HepG2 (cell line): Measurements from ENCODE around the gene TBC1D14. TPM values are rescaled to one million over a fixed set of nuclear protein-coding genes. Genes with fewer than 3 reads are reported as not detected.
A peak's percentile ranks its signal among the peaks of the same experiment; 100 is the strongest.

Experiments
- ATAC-seq: fragments of 200-7000 bp; cut with Tn5 transposase; 3 replicates; pipeline ENCODE4 v1.9.1; 2020; ENCODE audit warnings: mild to moderate bottlenecking, moderate library complexity
- BruUV-seq: library from RNA; stranded (reverse); fragments of 400-500 nt; replicated peaks from 2 replicates; lab custom pipeline; 2021; lab: Mats Ljungman, UMichigan
- CTCF ChIA-PET: fragments of 300-600 bp; formaldehyde crosslinking; extraction: SDS; loops from one replicate; lab custom pipeline; 2021; ENCODE audit warnings: low total read pairs, inconsistent platforms, low intra/inter-chr PET ratio; lab: Yijun Ruan, JAX
- POLR2A ChIA-PET: fragments of 350-600 bp; sonication (Branson Sonifier 250); formaldehyde crosslinking; loops from one replicate; lab custom pipeline; 2020; ENCODE audit warnings: antibody characterized with exemption, inconsistent platforms; lab: Yijun Ruan, JAX
- DNase-seq: peaks from one replicate; pipeline ENCODE4 v3.0.0-alpha.2; 2015; ENCODE audit warnings: low spot score
- FAIRE-seq: peaks from 3 replicates; lab custom pipeline; 2011; peaks lifted over from hg19 to GRCh38; lab: Jason Lieb, UNC
- H2AFZ ChIP-seq: one replicate; pipeline ENCODE4 v1.6.1; 2011; ENCODE audit warnings: low read length, inconsistent platforms
- H3K27ac ChIP-seq: fragments of 300-600 bp; 3 replicates; pipeline ENCODE4 v1.8.0; 2011; ENCODE audit warnings: mixed run types, mild to moderate bottlenecking, mixed read lengths, low read length, inconsistent platforms; ENCODE audit not compliant: insufficient read depth; ENCODE audit errors: extremely low read length
- H3K27me3 ChIP-seq, 2 experiments: fragments of 200-600 bp in 1 of 2; 2 replicates in 1 of 2; 3 replicates in 1 of 2; pipeline versions ENCODE4 v1.6.0 to v1.8.0; 2011; ENCODE audit warnings: low read length in 2 of 2, mild to moderate bottlenecking in 2 of 2, moderate library complexity in 2 of 2, inconsistent platforms in 1 of 2; ENCODE audit not compliant: insufficient read depth in 2 of 2, control insufficient read depth in 1 of 2
- H3K36me3 ChIP-seq, 2 experiments: fragments of 200-600 bp in 1 of 2; replicated peaks in 1 of 2; 2 replicates in 1 of 2; 3 replicates in 1 of 2; pipeline versions ENCODE4 v1.5.1 to v1.8.0; 2011; ENCODE audit warnings: low read length in 2 of 2, inconsistent platforms in 1 of 2; ENCODE audit not compliant: insufficient read depth in 2 of 2, control insufficient read depth in 1 of 2
- H3K4me1 ChIP-seq: 2 replicates; pipeline ENCODE4 v1.5.1; 2012; ENCODE audit warnings: low read length, inconsistent platforms; ENCODE audit not compliant: insufficient read depth
- H3K4me2 ChIP-seq: 2 replicates; pipeline ENCODE4 v1.6.0; 2011; ENCODE audit warnings: low read depth, low read length, inconsistent platforms
- H3K4me3 ChIP-seq, 3 experiments: fragments of 200-600 bp in 1 of 3; sonication (generic), shearing (Covaris generic) in 1 of 3; replicated peaks in 1 of 3; 2 replicates each; pipeline ENCODE4 v1.5.1; 2011 to 2016; ENCODE audit warnings: low read length in 3 of 3, inconsistent platforms in 2 of 3, low read depth in 2 of 3, mild to moderate bottlenecking in 2 of 3, control low read depth in 1 of 3, mixed read lengths in 1 of 3; ENCODE audit not compliant: insufficient read depth in 1 of 3
- H3K79me2 ChIP-seq: one replicate; pipeline ENCODE4 v1.6.1; 2011; ENCODE audit warnings: low read length, inconsistent platforms; ENCODE audit not compliant: insufficient read depth
- H3K9ac ChIP-seq: 2 replicates; pipeline ENCODE4 v1.6.0; 2011; ENCODE audit warnings: mild to moderate bottlenecking, low read depth, low read length, inconsistent platforms; ENCODE audit not compliant: insufficient read depth
- H3K9me3 ChIP-seq: 2 replicates; pipeline ENCODE4 v1.5.1; 2012; ENCODE audit warnings: mild to moderate bottlenecking, low read length
- H4K20me1 ChIP-seq: 2 replicates; pipeline ENCODE4 v1.6.0; 2011; ENCODE audit warnings: inconsistent platforms, mild to moderate bottlenecking, low read length, moderate library complexity; ENCODE audit not compliant: insufficient read depth
- ADNP ChIP-seq: sonication (generic); formaldehyde crosslinking; IDR thresholded peaks from 2 replicates; pipeline ENCODE4 v1.4.0; 2020; ENCODE audit warnings: missing genetic modification reagents
- ELF3 ChIP-seq: IDR thresholded peaks from 2 replicates; pipeline ENCODE4 v1.6.1; 2016; ENCODE audit warnings: missing genetic modification reagents, missing compliant biosample characterization
- GTF2F1 ChIP-seq: fragments of 150-350 bp; IDR thresholded peaks from 2 replicates; pipeline ENCODE4 v1.6.1; 2014; ENCODE audit warnings: low read length
- HDAC6 ChIP-seq: fragments of 200-600 bp; sonication (generic); IDR thresholded peaks from 2 replicates; pipeline ENCODE4 v1.7.0; 2017; ENCODE audit warnings: mild to moderate bottlenecking, antibody characterized with exemption, low read length, low read depth
- MAFF ChIP-seq: IDR thresholded peaks from 2 replicates; pipeline ENCODE4 v1.6.1; 2011; ENCODE audit warnings: low read depth, low read length, improper control_type of control experiment
- MTA3 ChIP-seq: sonication (generic); formaldehyde crosslinking; IDR thresholded peaks from 2 replicates; pipeline ENCODE4 v1.4.0; 2020; ENCODE audit warnings: missing genetic modification reagents
- MTF1 ChIP-seq: sonication (generic); formaldehyde crosslinking; IDR thresholded peaks from 2 replicates; pipeline ENCODE4 v1.5.0; 2020; ENCODE audit warnings: missing genetic modification reagents
- NFE2L1 ChIP-seq: sonication (generic); formaldehyde crosslinking; IDR thresholded peaks from 2 replicates; pipeline ENCODE4 v1.4.0; 2020; ENCODE audit warnings: missing genetic modification reagents, mild to moderate bottlenecking, borderline replicate concordance
- RBM22 ChIP-seq: fragments of 200-400 bp; formaldehyde crosslinking; optimal IDR thresholded peaks from 2 replicates; pipeline ENCODE3; 2017; ENCODE audit warnings: mild to moderate bottlenecking, low read length, moderate library complexity
- ZNF251 ChIP-seq: sonication (generic); formaldehyde crosslinking; IDR thresholded peaks from 2 replicates; pipeline ENCODE4 v1.9.0; 2021; ENCODE audit warnings: mild to moderate bottlenecking, missing genetic modification reagents
- ZNF709 ChIP-seq: sonication (generic); formaldehyde crosslinking; IDR thresholded peaks from 2 replicates; pipeline ENCODE4 v1.5.0; 2020; ENCODE audit warnings: mild to moderate bottlenecking, missing genetic modification reagents
- ZNF792 ChIP-seq: IDR thresholded peaks from 2 replicates; pipeline ENCODE4 v1.6.1; 2016
- WGBS: methylation state at CpG from one replicate; pipeline ENCODE4 v1.1.6; 2017; ENCODE audit warnings: low lambda C conversion rate; 5-methylcytosine and 5-hydroxymethylcytosine counted together
- in situ Hi-C: cut with HindIII; loops from 2 replicates; pipeline ENCODE4 v1.10.0; 2017; ENCODE audit warnings: low pct_unique_long_range_greater_than_20kb; ENCODE audit not compliant: extremely low pct_ligation_motif_present
- intact Hi-C: fragments of 100-400 bp; cut with micrococcal nuclease; formaldehyde crosslinking; loops from one replicate; pipeline ENCODE4 v1.10.0; 2022; ENCODE audit not compliant: unreplicated experiment
- polyA plus RNA-seq, 8 experiments: library from polyadenylated mRNA; depleted of rRNA in 3 of 8; stranded (reverse) in 7 of 8; unstranded in 1 of 8; fragments of >200 nt; fragmentation: Illumina TruSeq in 4 of 8; extraction: Trizol in 4 of 8; gene quantifications; 2 replicates each; pipeline versions ENCODE4 v1.2.1 to v1.2.3, GENCODE V29; 2011 to 2016; ENCODE audit warnings: low read depth in 4 of 8, missing spikeins in 1 of 8, mixed read lengths in 1 of 8; ENCODE audit not compliant: insufficient read depth in 1 of 8
- total RNA-seq, 5 experiments: library from RNA; depleted of rRNA; stranded (reverse); fragments of >200 nt; fragmentation: Illumina TruSeq; extraction: Trizol; gene quantifications; 2 replicates each; pipeline ENCODE4 v1.2.3, GENCODE V29; 2016; ENCODE audit warnings: low read depth in 1 of 5

TBC1D14 gene
- total and polyA plus RNA-seq, 2 of the 13 experiments (the other 11 are each of a cell fraction or from before 2014, with no cell fraction given): 29.5 to 46.5 TPM

DNA sequence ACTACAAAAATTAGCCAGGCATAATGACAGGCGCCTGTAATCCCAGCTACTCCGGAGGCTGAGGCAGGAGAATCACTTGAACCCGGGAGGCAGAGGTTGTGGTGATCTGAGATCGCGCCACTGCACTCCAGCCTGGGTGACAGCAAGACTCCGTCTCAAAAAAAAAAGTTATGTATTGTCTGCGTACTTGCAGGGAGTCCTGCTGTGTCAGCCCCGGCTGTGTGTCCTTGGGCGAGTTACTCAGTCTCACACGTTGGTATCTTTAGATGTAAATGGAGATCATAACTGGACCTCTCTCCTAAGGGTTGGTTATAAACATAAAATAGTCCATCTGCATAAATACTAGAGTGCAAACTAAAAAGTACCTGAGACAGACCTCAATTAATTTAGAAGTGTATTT, 22.7 kb upstream of the TBC1D14 start:
- TF ChIP-seq ZNF251 (CRISPR knock-in tag) (no peak), MTA3 (CRISPR knock-in tag) (no peak), GTF2F1 (no peak), ZNF709 (CRISPR knock-in tag) (no peak), MTF1 (CRISPR knock-in tag) (no peak), ADNP (CRISPR knock-in tag) (no peak), ELF3 (CRISPR knock-in tag) (no peak), MAFF (no peak), ZNF792 (CRISPR knock-in tag) (no peak)
- no peaks in the 10 kb centered on the region for H3K27me3 ChIP-seq
- no TSS peak for BruUV-seq
- H4K20me1 ChIP-seq: no peaks in the 10 kb centered on the region
- no peak overlapping the region for H3K9ac ChIP-seq
- H3K4me2 ChIP-seq: no peak overlapping the region
- FAIRE-seq: no peak
- peaks cover 11% of the 10 kb centered on the region for H3K9me3 ChIP-seq
- H2AFZ ChIP-seq: no peak overlapping the region
- H3K36me3 ChIP-seq: peaks cover 4 to 17% of the 10 kb centered on the region in 2 experiments; a peak in 4 of 5 replicates
- peaks cover 9% of the 10 kb centered on the region for H3K4me1 ChIP-seq
- no peak overlapping the region for H3K4me3 ChIP-seq
- no peak for DNase-seq
- 83% methylated on average over 10 of the region's 10 CpGs for WGBS
- CTCF ChIA-PET: no interaction called here
- POLR2A ChIA-PET: no interaction called here
- no peaks in the 10 kb centered on the region for H3K79me2 ChIP-seq
- intact Hi-C loops: no loop called here
- ATAC-seq: no peak
- no peak overlapping the region for H3K27ac ChIP-seq
- in situ Hi-C loops: no loop called here

DNA sequence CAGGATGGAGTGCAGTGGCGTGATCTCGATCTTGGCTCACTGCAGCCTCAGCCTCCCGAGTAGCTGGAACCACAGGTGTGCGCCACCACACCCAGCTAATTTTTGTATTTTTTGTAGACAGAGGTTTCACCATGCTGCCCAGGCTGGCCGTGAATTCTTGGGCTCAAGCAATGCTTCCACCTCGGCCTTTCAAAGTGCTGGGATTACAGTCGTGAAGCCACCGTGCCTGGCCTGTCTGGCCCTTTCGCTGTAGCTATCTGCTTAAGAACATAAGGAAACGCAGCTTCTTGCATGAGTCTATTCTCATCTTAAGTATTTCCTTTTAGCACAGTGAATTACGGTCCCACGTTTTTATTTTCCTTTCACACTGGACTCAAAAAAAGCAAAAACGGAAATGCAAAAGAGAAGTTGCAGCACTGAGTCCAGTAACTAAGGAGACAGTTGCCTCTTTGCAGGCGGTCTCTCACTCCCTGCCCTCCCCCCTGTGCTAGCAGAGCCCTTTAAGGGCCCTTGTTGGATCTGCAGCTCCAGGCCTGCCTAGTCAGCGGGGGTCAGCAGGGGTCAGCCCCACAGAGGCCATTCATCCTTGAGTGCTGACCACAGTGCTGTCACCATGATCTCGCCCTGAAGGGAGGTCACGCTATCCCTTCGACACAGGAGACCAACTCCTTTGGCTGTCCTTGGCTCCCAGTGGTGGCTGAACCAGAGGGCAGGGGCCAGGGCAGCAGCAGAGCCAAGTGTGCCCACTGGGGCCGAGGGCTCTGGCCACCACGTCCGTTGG, 21.8 kb upstream of the TBC1D14 start:
- no peak for DNase-seq
- Histone ChIP-seq H2AFZ (no peak overlapping the region), H3K9me3 (peaks cover 11% of the 10 kb centered on the region), H3K4me2 (no peak overlapping the region), H3K36me3 (peaks cover 4 to 8% of the 10 kb centered on the region in 2 experiments; a peak in 4 of 5 replicates), H3K27me3 (no peaks in the 10 kb centered on the region), H3K4me3 (no peak overlapping the region), H3K79me2 (no peaks in the 10 kb centered on the region), H4K20me1 (no peaks in the 10 kb centered on the region), H3K27ac (no peak overlapping the region), H3K9ac (no peak overlapping the region), H3K4me1 (peaks cover 16% of the 10 kb centered on the region)
- in situ Hi-C loops: no loop called here
- 93% methylated on average over 17 of the region's 21 CpGs for WGBS
- FAIRE-seq: no peak
- no TSS peak for BruUV-seq
- no peak for ATAC-seq
- POLR2A ChIA-PET: no interaction called here
- CTCF ChIA-PET: no interaction called here
- intact Hi-C loops: no loop called here
- peak; percentile 45 for TF ChIP-seq RBM22
- no peak for TF ChIP-seq NFE2L1 (CRISPR knock-in tag)
- no peak for TF ChIP-seq HDAC6
